NCI-H128 (cell line): ENCODE results near the gene ITGB7.
"Not testable (repeated sequence)": the region's sequence is repeated elsewhere in the genome, so short reads cannot be mapped to it uniquely, and the experiment has no call there.

Experiments
- DNase-seq: peaks from one replicate; lab custom pipeline; 2025; ENCODE audit not compliant: unreplicated experiment; lab: John Stamatoyannopoulos, UW

ITGB7 gene

GRCh38 chr12:53217051-53217930, 10.2 kb upstream of the ITGB7 start:
- DNase-seq: no peak

DNA sequence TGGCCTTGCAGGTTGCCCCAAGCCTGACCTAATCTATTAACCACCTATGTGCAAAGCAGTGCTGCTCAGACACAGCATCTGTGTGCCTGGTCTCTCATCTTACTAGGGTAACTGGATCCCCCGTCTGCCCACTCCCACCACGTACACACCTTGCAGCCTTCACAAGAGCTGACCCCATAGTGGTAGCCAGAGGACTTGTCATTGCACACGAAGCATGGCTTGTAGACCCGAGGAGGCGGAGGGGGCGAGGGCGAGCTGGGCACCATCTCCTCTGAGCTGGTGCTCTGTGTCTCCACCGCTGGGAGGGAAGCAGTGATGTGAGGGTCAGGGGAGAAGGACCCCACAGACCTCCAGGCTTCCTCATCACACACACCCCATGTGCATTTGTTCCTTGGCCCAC, 8.4 kb upstream of the ITGB7 start:
- DNase-seq: no peak

- no peak for DNase-seq
These were observed 7.8 kb upstream of the ITGB7 start for GRCh38 chr12:53214687-53215455.

DNA sequence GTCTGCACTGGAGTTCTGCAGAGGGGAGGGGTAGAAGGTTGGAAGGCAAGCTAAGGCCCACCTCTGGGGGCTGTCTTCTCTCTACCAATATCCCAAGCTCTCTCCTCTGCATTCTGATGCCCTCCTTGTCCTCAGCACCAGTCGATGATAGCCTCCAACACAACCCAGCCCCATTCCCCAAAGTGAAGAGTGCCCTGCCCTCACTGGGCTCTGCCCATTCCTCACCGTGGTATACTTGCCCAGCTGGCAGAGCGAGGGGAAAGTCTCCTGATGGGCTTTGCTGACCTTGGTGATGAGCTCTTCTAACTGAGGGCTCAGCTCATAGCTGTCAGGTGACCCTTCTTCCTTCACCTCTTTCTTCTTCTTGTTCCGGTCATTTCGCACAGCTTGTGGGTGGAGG, 7.2 kb upstream of the ITGB7 start:
- DNase-seq: no peak

- DNase-seq: peak; percentile 56
These were observed 6.3 kb upstream of the ITGB7 start for GRCh38 chr12:53213348-53213747.

DNA sequence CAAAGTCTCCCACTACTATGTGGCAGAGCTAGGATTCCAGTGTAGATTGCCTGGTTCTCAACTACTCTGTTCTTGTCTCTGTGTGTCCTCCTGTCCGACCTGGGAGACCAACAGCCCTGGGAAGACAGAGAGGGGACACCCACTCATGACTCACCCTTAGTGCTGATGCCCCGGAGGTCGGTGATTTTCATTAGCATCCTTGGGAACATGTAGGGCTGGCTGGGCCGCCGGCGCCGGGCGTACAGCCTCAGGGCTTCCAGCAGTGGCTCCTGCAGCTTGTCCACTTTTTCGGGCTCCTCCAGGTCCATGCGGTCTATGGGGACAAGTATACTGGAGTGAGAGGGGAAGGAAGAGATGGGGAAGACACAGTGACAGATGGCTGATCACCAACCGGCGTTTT, 5.9 kb upstream of the ITGB7 start:
- no peak for DNase-seq

- DNase-seq: no peak
These were observed 4.7 kb upstream of the ITGB7 start for GRCh38 chr12:53211476-53212381.

DNA sequence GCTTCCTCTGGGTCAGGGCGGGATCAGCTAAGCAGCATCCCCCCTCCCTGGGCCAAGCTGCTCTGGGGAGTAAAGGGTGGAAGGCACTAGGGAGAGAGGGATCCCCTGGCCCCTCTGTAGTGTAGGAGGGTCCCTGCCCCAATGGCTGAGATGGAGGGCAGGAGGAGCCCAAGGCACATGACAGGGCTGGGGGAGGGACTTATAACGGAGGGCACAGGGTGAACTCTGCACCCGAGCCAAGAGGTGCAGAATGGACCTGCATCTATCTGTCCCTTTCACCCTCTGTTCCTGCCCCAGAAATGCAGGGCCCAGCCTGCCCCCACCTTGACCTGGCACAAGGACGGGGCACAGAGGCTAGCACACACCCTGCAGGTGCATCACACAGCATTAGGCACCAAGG, 3.8 kb upstream of the ITGB7 start:
- no peak for DNase-seq

DNA sequence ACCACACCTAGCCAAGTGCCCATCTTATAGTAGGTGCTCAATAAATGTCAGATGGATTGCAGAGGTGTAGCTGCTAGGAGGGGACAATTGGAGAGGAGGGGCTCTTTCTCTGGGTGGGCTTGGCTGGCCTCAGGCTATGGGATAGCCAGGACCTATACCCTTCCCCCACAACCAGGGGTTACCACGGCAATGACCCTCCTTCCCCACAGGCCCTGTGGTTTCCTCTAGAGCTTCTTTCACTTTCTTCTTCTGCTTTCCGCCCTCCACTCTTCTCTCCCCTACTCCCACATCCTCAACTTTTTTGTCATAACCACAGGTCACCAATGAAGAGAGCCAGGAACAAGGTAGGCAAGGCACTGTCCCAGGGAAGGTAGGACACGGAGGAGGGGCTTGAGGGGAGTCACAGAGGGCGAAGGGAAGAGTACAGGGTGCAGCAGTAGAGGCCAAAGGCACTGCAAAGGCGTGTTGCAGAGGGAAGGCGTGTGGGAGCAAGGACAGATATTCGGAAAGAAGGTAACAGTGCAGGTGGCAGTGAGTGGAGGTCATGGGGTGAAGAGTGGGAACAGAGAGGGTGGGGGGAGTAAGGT, 1.9 kb upstream of the ITGB7 start:
- DNase-seq: no peak

- no peak for DNase-seq
These were observed 1.4 kb upstream of the ITGB7 start for GRCh38 chr12:53208435-53208834.

- no peak for DNase-seq
These were observed 1.2 kb downstream of the ITGB7 start for GRCh38 chr12:53205747-53206419.

DNA sequence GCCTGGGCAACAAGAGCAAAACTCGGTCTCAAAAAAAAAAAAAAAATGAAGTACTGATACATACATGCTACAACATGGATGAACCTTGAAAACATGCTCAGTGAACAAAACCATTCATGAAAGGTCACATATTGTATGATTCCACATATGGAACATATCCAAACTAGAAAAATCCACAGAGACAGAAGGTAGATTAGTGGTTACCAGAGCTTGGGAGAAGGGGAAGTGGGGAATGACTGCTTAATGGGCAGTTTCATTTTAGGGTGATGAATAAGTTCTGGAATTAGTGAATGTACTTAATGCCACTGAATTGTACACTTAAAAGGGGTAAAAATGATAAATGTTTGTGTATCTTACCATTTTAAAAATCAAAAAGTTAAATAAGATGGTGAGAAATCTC, 2.7 kb downstream of the ITGB7 start:
- no peak for DNase-seq

DNA sequence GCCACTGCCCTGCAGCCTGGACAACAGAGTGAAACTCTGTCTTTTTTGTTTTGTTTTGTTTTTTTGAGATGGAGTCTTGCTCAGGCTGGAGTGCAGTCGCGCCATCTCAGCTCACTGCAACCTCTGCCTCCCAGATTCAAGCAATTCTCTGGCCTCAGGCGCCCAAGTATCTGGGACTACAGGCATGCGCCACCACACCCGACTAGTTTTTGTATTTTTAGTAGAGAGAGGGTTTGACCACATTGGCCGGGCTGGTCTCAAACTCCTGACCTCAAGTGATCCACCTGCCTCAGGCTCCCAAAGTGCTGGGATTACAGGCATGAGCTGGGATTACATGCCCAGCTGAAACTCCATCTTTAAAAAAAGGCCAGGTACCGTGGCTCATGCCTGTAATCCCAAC, 4.7 kb downstream of the ITGB7 start:
- not testable (repeated sequence) for DNase-seq

GRCh38 chr12:53201639-53202038, 5.4 kb downstream of the ITGB7 start:
- DNase-seq: no peak

DNA sequence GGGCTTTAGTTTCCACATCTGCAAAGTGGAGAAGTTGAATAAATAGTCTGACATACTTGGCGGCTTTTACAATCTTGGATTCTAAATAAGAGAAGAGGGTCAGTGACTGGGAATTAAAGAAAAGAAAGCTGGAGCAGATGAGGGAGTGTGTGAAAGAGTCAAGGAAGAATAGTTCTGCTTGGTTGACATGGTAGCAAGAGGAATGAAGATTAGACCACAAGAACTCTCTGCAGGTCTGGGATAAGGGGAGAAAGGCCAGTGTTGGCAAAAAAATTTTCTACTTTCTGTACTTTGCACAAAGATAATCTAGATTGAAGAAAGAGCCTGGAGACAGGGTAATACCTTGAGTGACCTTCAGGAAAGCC, 5.9 kb downstream of the ITGB7 start:
- DNase-seq: no peak

DNA sequence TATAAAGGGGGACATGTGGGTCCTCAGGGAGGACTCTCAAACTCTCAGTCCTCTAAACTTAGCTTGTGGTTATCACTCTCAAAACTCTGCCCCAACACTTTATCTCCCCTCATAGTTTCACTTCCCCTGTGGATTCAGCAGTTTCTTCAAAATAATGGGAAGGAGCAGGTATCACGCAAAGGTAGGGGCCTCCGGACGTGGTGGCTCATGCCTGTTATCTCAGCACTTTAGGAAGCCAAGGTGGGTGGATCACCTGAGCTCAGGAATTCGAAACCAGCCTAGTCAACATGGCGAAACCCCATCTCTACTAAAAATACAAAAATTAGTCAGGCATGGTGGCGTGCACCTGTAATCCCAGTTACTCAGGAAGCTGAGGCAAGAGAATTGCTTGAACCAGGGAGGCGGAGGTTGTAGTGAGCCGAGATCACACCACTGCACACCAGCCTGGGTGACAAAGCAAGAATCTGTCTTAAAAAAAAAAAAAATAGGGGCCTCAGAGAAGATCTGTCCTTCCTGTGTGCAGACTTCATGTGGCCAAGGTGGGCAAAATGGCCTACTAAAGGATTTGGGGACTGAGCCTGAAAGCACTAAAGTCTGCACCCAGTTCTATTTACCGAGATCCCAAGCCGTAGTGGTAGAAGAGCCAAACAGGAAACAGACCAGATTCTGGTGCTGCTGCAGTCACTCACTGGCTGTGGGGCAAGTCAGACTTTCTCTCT, 6.4 kb downstream of the ITGB7 start:
- DNase-seq: no peak

- DNase-seq: no peak
These were observed 7.0 kb downstream of the ITGB7 start for GRCh38 chr12:53200107-53200457.

DNA sequence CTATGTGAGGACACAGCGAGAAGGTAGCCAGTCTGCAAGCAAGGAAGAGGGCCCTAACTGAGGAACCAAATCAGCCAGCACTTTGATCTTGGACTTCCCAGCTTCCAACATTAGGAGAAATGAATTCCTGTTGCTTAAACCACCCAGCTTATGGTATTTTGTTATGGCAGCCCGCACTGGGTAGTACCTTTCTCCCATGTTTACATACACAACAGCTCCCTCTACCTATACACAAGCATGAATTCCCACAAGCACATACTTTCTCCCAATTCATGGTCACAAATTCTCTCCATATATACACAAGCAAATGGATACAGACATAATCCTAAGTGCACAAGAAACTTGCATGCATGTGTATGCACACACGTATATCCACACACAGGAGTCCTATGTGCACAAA, 7.4 kb downstream of the ITGB7 start:
- no peak for DNase-seq

- no peak for DNase-seq
These were observed 8.5 kb downstream of the ITGB7 start for GRCh38 chr12:53198486-53199110.
